ENCODE measurements around the gene KAT2B.

DNA sequence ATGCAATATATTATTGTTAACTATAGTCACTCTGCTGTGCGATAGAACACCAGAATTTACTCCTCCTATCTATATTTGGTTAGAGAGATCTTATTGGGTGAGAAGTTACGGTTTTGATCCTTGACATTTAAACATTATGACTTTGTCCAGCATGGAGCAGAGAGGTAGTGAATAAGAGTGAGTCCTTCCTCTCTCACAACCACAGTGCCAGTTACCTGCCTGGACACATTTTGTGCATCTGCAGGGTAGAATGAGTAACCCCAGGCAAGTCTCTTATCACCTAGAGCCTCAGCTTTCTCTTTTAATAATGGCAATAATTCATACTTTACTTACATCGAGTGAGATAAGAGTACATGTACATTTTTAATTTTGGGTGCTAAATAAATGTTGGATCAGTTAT lies 24.1 kb downstream of the KAT2B start:
- no peak for TF ChIP-seq EZH2 (IDR thresholded peaks at IDR 0.05)
- TF ChIP-seq POLR2AphosphoS5 (IDR thresholded peaks at IDR 0.05; ENCODE audit: borderline replicate concordance, low read depth, low read length): no peak

Measured in SK-N-MC (cell line).